GM12801 (cell line): Measurements from ENCODE around the gene CRYGN.

Experiments used
- TF ChIP-seq, protein P1 (sequence below): IDR thresholded peaks from one replicate; pipeline ENCODE4 v1.5.1; 2011; ENCODE audit warnings: control low read depth; ENCODE audit not compliant: insufficient read length; ENCODE audit errors: extremely low read depth

The CRYGN gene

DNA sequence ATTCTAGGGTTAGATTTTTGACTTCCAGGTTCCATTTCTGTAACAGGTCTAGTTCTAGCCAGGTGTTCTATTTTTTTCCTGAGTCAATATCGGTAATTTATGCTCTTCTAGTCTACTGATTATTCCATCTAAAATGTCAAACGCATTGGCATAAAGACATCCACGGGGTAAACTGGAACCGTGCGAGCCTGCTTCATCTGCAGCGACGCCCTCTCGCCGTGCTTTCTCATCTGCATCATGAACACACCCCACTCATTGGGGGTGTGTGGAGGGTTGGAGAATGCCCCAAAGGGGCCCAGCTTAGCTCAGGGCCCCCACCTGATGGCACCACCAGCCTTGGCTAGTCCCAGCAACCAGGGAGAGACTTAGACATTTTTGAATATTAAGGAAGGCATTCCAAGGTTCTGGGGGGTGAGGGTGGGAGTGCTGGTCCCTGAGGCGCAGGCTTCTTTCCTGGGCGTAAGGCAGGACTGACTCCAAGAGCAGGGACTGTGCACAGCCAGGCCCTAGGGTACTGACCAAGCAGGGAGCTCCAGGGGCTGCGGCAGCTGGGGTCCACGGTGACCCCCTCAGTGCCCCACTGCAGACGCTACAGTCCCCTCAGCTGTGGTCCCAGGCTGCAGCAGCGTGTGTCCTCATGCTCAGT, 12.9 kb upstream of the CRYGN start:
- TF ChIP-seq, protein P1, sequence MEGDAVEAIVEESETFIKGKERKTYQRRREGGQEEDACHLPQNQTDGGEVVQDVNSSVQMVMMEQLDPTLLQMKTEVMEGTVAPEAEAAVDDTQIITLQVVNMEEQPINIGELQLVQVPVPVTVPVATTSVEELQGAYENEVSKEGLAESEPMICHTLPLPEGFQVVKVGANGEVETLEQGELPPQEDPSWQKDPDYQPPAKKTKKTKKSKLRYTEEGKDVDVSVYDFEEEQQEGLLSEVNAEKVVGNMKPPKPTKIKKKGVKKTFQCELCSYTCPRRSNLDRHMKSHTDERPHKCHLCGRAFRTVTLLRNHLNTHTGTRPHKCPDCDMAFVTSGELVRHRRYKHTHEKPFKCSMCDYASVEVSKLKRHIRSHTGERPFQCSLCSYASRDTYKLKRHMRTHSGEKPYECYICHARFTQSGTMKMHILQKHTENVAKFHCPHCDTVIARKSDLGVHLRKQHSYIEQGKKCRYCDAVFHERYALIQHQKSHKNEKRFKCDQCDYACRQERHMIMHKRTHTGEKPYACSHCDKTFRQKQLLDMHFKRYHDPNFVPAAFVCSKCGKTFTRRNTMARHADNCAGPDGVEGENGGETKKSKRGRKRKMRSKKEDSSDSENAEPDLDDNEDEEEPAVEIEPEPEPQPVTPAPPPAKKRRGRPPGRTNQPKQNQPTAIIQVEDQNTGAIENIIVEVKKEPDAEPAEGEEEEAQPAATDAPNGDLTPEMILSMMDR, result no peak

DNA sequence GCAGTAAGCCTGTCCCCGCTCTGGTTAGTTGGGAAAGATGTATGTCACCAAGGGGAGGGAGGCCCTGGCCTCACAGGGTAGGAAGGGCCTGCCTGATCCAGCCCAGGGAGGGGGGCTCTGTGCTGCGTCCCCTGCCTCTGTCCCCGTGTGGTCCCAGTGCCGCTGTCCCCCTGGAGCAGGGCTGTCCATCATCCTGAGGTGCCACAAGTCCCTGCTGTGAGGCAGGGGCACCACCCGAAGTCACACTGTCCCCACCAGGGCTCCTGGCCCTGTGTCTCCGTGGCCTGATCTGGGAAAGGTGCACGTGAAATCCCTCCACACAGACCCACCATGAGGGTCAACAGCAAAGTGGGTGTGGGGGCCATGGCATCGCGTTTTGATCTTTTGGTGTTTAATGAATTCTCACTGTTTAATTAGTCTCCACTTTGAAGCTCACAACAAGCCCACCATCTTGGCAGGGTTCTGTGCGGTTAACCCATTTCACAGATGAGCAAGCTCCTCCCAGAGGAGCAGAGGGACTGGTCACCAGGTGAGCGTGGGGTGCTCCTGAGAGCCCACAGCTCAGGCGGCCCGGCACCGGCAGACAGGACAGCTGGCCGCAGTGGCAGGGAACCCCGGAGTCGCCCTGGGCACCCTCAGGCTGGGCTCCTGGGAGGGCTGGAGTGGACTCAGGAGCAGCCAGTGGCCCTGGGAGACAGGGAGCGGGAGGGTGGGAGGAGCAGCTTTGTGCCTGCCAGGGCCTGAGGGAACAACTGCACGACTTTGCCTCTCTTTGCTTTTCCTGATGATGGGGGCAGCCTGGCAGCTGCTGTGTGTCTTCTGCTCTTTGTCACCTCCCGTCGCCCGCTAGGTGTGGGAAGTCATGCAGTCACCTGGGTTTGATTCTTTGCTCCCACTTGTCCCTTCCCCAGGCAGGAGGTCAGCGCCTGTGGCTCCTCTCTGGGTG, 12.0 kb upstream of the CRYGN start:
- TF ChIP-seq, protein P1, result no peak

DNA sequence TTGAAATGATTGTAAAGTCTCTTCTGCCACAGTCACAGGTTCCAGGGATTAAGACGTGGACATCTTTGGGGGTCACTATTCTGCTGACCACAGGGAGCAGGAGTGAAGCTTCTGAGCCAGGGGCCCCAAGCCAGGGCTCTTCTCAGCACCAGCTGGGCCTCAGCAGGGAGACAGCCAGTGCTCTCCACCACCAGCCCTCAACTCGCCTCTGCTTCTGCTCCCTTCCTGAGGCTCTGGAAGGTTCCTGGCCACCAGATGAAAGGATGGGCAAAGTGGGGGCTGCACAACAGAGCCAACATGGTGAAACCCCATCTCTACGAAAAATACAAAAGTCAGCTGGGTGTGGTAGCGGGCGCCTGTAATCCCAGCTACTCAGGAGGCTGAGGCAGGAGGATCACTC, 11.2 kb upstream of the CRYGN start:
- TF ChIP-seq, protein P1, result no peak

DNA sequence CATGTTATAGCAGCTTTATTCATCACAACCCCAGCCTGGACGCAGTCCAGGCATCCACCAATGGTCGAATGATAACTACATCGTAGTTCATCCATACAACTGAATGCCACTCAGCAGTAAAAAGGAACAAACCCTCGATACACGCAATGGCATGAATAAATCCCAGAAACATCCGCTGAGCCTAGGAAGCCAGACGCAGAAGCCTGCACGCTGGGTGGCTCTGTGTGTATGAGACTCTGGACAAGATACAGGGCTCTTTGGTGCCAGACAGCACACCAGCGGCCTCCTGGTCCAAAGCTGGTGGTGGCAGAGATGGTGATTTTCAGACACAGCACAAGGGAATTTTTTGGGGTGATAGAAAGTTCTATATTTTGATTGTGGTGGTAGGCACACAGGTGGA, 10.0 kb upstream of the CRYGN start:
- TF ChIP-seq, protein P1, result no peak

DNA sequence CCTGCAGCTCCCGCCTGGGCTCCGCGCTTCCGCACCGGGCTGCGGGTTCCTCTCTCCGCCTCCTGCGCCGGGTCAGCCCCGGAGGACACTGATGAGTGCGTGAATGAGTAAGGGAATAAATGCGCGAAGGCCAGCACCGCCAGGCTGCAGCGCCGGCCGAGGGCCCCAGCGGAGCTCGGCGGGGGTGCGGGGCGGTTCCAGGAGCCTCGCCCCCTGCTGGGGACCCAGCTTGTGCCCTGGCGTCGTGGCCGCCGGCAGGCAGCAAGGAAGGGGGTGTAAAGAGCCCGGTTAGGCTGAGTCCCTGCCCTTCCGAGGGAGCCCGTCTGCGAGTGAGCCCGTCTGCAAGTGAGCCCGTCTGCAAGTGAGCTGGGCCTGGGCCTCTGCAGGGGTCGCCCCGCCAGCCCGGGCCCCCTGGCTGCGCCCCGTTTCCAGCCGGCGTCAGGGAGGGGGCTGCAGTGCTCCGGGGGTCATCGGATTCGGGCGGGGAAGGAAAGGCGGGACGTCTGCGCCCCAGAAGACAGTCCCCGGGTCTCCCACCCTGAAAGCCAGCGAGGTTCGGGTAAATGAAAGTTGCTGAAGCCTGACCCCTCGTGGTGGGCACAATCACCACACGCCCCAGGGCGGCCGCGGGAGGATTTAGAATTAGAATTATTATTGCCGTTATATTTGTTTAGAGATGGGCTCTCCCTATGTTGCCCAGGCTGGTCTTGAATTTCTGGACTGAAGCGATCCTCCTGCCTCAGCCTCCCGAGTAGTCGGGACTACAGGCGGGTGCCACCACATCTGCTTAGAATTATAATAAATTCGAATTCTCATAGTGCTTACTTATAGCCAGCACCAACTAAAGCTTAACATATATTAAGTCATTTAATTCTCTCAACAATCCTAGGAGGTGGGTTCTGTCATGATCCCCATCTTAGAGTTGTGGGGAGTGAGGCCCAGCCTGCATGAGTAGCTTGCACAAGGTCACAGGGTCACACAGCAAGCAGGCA, 8.6 kb upstream of the CRYGN start:
- TF ChIP-seq, protein P1, result no peak

DNA sequence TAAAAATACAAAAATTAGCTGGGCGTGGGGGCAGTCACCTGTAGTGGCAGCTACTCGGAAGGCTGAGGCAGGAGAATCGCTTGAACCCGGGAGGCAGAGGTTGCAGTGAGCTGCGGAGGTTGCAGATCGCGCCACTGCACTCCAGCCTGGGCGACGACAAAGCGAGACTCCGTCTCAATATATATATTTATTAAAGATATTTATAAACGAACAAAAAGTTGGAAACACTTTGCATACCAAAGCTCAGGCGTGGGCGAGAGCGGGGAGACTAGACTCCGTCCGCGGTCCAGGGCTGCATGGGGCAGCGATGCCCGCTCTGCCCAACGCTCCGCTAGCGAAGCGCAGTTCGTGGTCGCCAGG, 7.9 kb upstream of the CRYGN start:
- TF ChIP-seq, protein P1, result no peak

DNA sequence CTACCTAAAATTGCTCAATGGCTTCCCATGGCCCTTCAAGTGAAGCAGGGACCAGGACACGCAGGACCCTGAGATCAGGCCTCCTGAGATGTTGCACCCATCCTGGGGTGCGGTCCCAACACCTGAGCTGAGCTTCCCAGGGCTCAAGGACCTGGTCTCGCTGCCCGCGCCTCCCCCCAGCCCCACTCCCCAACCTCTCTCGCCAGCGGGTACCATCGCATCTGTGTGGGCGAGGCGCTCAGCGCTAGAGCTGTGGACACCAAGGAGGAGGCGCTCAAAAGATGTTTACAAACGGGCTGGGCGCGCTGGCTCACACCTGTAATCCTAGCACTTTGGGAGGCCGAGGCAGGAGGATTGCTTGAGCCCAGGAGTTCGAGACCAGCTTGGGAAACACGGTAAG, 7.4 kb upstream of the CRYGN start:
- TF ChIP-seq, protein P1, result no peak
